Activated gamma-delta T cell treated with anti-CD3 and anti-CD28 coated beads, Interleukin-2, amount 50 U/mL, for 16 hours (primary cell): ENCODE data around the gene ENTREP1.

Source experiments
- DNase-seq: peaks from one replicate; pipeline ENCODE4 v3.0.0-alpha.2; 2020; ENCODE audit warnings: low read depth

The ENTREP1 gene

DNA sequence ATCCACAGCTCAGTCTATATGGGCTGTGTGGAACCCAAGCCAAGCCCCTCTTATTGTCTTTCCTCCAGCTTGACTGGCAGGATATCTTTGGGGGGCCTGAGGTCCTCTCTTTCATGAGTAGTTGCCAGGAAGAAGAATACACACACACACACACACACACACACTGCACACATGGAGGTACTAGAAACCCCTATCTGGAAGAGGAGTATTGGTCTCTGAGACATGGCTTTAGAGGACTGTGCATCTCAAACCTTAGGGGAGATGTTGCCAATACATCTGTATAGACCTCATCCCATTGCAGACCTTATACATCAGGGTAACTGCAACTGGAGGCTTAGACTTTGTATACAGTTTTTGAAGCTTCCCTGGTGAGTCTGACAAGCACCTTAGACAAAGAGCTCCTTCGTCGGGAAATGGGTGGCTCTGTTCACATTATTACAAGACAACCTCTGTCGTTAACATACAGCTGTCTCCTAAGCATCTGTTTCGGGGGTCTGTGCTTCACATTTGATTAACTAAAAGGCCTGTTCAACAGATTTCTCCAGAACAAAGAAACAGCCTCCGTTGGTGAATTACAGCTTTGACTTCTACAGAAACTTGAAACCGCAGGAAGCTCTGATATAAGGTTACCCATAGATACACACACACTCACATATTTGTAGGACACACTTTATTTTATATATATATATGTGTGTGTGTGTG is 5.5 kb upstream of the ENTREP1 start:
- no peak for DNase-seq

DNA sequence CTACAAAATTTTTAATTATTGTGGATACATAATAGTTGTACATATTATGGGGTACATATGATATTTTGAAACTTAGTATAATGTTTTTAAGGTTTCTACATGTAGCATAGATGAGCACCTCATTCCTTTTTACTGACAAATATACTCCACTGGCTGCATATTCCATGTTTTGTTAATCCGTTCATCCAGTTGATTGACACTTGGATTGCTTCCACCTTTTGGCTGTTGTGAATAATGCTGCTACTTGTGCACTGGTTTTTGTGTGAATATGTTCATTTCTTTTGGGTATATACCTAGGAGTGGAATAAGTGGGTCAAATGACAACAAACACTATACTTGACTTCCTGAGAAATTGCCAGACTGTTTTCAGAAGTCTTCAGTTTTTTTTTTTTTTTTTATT is 2.8 kb upstream of the ENTREP1 start:
- no peak for DNase-seq

- DNase-seq, result no peak
These were observed 1.2 kb upstream of the ENTREP1 start for GRCh38 chr9:69323861-69324260.

- no peak for DNase-seq
These were observed 596 bp downstream of the ENTREP1 start for GRCh38 chr9:69325409-69326212.

DNA sequence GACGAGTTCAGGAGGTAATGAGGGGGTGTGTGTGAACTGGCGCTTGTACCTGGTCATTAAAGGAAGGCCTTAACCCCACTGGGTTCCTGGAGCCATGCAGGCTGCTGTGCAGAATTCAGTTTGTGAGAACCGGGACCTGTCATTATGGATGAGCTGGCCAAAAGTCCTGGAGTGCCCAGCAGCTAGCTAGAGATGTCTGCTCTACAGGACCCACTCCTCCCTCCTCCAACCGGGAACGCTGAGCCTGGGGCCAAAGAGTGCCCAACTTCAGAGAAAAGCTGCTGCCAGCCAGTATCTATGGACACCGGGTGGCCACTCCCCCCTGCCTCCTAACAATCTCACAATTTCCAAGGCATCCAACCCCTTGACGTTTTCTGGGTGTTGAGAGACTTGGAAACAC is 1.2 kb downstream of the ENTREP1 start:
- DNase-seq, result no peak

- no peak for DNase-seq
These were observed 5.6 kb downstream of the ENTREP1 start for GRCh38 chr9:69330580-69330979.

- no peak for DNase-seq
These were observed 6.4 kb downstream of the ENTREP1 start for GRCh38 chr9:69331444-69331843.

DNA sequence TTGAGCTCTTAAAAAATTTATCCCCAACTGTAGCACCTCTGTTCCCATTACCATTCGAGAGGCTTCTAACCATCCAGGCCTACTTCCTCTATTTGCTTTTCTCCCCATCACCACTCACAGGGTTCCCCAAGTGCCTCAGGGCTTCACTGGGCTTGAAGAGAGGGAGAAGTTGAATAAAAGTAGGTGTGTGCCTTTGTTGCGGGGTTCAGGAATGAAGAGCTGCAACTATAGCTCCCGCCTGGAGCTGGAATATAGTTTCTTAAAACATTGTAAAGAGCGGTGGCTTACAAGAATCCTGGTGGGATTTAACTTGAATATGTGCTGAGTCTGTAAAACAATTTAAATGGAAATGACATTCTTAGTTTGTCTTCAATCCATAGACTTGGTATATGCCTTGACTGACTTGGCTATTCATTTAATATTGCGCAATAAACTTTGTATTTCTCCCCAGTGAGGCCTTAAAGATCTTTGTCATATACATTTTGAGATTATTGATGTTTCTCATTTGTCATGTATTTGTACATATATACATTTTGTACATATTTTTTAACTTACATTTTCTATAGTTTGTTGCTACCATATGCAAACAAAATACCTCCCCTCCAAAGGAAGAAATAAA is 7.2 kb downstream of the ENTREP1 start:
- DNase-seq, result no peak

DNA sequence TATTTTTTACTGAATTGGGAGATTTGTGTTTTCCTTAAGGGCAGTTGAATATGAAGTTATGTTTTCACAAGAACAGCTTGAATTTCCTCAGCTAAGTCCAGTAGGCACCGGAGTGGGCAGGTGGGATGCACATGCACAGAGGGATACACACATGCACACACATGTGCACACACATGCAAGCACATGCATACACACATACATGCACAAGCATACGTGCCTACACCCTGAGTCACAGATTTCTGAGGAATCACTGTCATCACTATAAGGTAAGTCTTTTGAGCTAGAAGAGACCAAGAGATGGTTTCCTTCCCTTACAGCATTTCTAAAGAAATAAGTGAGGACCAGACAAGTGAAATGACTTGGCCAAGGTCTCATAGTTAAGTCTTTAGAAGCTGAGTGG is 8.7 kb downstream of the ENTREP1 start:
- DNase-seq, result no peak

DNA sequence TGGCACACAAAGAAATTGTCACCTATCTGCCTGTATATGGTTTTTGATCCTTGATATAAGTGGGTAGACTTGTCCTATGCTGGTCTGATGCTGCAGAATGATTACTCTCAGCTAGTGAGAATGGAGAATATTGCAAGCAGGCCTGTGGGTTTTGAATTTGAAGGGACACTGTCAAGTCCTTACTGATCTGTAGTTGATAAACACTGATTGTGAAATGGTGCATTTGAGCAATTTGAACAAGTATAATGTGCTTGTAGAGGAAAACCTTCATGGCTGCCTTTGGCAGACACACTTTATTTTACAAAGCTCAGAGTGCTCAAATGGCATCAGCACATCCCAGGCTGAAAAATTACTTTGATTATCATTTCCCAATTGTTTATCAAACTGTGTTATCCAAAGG is 9.3 kb downstream of the ENTREP1 start:
- DNase-seq, result no peak

- DNase-seq, result no peak
These were observed 14.6 kb downstream of the ENTREP1 start for GRCh38 chr9:69339620-69340019.

DNA sequence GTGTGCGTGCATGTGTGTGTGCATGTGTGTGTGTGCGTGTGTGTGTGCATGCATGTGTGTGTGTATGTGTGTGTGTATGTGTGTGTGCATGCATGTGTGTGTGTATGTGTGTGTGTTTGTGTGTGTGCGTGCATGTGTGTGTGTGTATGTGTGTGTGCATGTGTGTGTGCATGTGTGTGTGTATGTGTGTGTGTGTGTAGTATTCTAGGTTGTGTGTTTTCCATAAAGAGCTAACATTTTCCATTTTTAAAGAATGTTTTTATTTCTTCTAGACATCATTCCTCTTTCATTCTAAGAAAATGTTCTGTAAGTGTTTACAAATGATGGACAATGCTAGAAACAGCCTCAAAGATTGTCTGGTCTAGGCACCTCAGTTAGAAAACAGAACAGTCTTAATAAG is 15.6 kb downstream of the ENTREP1 start:
- DNase-seq, result no peak

DNA sequence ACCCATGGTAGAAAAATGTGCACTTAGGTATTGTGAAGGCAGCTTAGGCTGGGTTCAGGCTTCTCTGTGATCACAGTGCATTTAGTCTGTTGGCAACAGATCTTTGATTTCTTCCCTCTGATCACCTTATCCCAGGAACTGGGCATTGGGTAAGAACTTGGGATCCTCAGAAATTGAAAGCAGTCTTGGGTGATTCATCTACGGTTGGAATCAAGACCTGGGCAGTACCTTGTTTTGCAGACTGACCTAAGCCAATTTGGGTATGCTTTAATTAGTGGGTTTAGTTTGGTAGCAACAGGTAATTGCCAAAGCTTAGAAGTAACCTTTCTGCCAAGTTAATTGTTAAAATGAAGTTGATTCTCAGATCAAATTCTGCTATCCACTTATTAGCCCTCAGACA is 17.8 kb downstream of the ENTREP1 start:
- no peak for DNase-seq

GRCh38 chr9:69344459-69344858 is 19.4 kb downstream of the ENTREP1 start:
- DNase-seq, result no peak

DNA sequence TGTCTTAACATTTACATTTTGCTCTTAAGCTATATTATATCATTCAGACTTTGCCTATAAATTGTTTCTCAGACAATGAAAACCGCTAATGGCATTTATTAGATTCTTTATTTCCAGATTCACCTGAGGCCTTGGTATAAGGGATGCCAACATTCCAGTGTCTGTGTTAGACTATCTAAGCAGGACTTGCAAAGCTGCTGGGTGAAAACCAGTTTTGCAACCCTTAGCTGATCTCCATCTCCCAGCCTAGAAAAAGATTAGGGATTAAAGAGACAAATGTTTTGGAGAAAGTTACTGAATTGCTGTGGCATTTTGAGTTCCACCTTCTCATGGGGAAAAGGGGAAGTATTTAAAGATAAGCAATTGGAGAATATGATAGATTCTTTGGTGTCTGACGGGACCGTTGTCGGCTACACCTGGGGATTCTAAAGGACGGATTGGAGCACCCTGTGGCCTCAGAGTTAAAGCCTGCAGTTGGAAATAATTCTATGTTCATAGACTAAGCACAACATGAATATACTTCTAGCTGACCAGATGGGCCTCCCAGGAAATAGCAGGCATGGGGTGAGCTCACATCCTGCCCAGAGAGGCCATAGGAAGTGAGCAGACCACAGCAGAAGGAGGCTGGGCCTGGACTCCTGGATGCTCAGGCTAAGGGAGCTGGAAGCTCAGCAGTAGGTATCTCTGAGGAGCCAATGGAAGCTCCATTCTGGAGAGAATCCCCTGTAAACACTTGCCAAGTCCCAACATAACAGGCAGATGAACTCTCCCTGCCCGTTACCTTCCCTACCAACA is 21.8 kb downstream of the ENTREP1 start:
- no peak for DNase-seq

DNA sequence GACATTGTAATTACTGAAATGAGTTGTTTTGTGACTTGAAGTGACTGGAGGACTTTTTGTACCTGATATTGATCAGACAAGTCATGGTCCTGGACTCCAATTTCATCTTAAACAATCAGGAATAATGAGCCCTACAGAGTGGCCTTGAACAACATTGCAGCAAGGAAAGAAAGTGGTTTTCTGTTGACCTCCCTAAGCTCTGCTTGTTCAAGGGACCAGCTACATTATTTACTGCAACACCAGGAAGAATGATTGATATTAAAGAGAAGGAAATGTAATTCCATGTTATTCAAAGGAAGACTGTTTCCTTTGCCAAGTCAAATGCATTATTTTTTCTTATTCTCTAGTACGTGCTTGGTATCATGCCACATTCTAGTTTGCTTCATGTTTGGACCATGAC is 22.6 kb downstream of the ENTREP1 start:
- no peak for DNase-seq

DNA sequence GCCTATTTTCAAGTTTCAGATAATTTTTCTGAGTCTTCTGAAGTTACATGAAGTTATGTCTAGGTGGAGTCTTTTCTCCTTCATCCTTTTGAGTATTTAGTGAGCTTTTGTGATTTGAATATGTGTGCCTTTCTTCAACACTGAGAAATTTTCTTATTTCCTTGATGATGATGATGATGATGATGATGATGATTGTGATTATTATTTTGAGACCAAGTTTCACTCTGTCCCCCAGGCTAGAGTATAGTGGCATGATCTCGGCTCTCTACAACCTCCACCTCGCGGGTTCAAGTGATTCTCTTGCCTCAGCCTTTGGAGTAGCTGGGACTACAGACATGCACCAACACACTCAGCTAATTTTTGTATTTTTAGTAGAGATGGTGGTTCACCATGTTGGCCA is 26.2 kb downstream of the ENTREP1 start:
- DNase-seq, result no peak

GRCh38 chr9:69355232-69355631 is 30.2 kb downstream of the ENTREP1 start:
- DNase-seq, result no peak

- DNase-seq, result no peak
These were observed 32.2 kb downstream of the ENTREP1 start for GRCh38 chr9:69357030-69357775.

DNA sequence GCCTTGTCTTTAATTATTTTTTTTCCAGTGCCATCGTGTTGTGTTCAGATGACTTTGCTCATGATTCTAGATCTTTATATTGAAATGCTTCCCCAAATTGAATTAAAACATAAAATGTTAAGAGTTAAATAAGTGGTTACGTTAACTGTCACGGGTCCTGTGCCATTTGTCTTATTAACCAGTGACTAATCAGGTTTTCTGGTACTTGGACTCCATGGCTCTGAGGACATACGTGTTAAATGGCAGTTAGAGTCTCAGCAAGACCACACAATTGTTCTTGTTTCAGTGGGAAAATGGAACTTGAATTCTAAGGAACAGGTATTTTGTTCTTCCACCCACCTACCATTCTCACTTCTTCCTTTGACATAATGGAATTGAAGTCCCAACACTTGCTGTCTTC is 32.8 kb downstream of the ENTREP1 start:
- no peak for DNase-seq

DNA sequence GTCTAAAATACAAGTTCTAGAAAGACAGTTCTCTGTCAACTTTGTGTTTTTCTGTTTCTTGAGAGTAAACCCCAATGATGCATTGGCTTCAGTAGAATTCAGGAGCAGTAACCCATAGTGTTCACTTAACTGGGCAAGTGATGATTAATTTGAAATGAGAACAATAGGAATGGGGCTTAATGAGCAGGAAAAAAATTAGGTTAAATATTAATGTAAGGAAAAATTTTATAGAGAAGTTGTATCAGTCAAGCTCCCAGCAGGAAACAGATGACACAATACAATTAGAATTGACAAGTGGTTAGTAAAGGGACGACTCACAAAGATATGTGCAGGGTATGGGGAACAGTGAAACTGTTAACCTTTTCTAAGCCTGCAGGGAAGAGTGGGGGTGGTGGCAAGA is 38.2 kb downstream of the ENTREP1 start:
- DNase-seq, result no peak
